GM19240 (cell line): ENCODE measurements around the gene PEPD.

Source experiments
- DNase-seq: peaks from one replicate; pipeline ENCODE4 v3.0.0; 2011; ENCODE audit warnings: low spot score; ENCODE audit not compliant: insufficient read length

PEPD gene

DNA sequence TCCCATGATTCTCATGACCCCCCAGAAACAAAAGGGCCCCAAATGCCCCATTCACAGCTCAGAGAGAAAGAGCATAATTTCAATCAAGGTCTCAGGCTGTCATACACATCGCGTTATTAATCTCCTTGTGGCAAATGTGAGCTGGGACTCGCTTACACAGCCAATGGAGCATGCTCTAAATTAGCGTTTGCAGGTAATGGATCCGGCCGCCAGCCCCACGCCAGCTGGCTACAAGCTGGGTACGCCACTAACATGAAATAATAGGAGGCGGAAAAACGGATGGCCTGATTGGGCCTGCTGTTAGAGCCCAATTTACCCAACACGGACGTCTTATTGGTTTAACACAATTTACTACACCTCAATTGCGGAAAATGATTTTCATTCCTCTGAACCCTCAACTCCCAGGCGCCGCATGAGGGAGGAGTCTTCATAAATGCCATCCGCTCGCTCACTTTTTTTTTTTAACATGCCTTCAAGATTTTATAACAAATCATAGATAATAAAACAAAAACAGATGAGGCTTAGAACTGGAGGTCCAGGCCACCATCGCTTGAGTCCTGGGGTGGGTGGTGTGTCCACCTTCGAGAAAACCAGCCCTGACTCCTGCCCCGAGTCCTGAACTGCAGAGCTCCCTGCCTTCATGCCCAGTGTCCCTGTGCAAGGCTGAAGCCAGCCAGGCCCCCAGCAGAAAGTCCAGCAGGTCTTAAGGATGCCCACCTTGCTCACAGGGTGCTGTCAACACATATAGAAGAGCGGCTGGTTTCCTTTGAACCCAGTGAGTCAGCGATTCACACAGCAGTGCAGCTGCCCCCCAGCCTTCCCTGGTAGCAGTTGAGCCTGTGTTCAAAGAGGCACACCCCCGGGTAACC lies 62.1 kb downstream of the PEPD start:
- no peak for DNase-seq

DNA sequence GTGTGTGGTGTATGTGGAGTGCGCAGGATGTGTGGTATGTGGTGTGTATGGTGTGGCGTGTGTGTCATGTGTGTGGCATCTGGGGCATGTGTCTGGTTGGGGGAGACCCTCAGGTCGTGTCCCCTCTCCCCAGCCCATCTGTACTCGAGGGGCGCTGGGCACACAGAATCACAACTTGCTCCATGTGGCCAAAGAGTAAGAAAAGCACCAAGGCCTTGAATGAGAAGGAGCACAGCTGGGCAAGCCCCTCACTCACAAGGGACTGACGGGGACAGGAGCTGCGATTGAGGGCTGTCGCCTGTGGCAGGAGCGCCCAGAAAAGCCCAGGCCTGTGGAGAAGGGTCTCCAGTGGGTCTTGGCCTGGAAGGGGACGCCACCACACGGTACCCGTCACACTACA lies 62.8 kb downstream of the PEPD start:
- DNase-seq = no peak

DNA sequence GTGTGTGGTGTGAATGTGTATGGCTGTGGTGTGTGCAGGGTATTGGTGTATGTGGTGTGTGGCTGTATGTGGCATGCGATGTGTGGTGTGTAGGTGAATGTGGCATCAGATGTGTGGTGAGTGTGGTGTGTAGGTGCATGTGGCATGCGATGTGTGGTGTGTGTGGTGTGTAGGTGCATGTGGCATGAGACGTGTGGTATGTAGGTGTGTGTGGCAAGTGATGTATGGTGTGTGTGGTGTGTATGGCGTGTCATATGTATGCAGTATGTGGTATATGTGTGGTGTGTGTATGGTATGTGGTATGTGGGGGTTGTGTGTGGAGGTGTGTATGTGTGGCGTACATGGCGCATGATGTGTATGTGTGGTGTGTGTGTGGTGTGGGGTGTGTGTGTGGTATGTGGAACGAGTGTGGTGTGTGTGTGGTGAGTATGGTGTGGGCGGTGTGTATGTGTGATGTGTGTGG lies 63.4 kb downstream of the PEPD start:
- DNase-seq = no peak

GRCh38 chr19:33456845-33457220 lies 64.8 kb downstream of the PEPD start:
- no peak for DNase-seq

GRCh38 chr19:33456076-33456844 lies 65.3 kb downstream of the PEPD start:
- DNase-seq = no peak

GRCh38 chr19:33453265-33453664 lies 68.3 kb downstream of the PEPD start:
- no peak for DNase-seq

GRCh38 chr19:33450689-33451088 lies 70.9 kb downstream of the PEPD start:
- DNase-seq = no peak

GRCh38 chr19:33449799-33450198 lies 71.8 kb downstream of the PEPD start:
- no peak for DNase-seq

GRCh38 chr19:33448159-33448516 lies 73.5 kb downstream of the PEPD start:
- DNase-seq = no peak

DNA sequence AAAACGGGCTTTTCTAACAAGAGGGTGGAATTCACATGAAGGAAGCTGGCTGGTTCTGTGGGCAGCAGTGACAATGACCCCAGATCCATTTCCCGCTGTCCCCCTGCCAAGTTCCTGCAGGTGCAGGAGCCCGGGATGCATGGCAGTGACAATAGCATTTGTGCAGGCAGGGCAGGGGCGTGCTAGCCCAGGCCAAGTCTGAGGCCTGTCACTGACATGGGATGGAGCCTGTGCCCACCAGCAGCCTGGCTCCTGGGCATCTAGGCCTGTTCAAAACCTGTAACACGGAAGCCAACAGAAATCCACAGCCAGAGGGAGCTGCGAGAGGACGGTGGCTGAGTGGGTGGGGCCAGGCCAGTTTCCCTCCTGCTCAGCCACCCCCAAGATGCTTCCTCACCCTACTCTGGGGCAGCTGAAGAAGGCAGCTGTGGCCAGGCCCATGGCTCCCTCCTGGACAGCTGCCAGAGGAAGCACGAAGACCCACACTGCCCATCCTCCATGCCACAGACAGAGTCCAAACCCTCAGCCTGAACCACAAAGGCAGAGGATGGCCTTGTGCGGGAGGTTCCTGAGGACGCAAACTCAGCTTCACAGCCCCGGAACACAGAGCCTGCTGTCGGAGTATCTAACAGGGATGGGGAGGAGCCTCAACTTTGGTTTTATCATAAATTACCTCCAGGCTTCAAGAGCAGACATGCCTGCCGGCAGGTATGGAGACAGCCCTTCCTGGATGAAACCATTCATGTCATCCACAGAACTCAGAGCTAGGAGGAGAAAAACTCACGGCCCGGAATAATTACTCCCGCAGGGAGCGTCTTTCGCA lies 74.0 kb downstream of the PEPD start:
- no peak for DNase-seq

DNA sequence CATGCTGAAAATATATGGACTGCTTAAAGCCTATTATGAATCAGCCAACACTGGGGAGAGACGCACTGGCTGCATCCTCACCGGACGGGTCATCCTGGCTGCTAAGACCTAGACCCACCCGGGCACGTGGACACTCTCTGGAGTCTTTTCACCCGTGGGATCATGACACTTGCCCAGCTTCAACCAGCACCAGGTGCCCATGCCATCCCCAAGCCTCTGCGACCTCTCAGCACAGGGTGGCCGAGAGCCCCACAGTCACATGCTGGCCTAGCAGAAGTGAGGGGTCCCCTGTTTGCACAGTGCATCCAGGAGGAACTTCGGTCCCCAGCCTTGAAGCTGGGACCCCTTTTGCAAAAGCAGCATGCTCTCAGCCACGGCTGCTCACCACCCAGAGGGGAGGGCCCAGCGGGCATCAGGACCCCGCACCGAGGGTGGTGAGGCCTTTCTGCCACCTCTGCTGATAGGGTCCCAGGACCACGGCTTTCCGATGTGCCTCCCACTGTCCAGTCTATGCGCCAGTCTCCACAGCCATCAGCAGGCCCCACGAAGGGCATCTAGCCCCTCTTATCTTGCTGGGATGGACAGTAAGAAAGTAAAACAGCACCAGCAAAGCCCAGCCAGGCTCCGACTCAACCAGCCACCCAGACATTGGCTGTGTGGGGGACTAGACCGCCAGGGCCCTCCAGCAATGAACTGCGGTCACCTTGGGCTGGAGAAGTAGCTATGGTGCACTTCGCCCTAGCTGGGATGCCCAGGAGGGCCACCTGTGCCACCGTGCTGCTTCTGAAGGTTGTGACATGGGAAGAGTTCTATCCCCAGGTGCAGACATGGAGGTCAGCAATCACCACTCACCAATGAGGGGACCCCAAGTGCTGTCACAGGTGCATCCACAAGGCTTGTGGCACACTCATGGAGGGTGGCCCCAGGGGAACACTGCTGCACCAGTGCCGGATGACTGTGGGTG lies 75.0 kb downstream of the PEPD start:
- no peak for DNase-seq

DNA sequence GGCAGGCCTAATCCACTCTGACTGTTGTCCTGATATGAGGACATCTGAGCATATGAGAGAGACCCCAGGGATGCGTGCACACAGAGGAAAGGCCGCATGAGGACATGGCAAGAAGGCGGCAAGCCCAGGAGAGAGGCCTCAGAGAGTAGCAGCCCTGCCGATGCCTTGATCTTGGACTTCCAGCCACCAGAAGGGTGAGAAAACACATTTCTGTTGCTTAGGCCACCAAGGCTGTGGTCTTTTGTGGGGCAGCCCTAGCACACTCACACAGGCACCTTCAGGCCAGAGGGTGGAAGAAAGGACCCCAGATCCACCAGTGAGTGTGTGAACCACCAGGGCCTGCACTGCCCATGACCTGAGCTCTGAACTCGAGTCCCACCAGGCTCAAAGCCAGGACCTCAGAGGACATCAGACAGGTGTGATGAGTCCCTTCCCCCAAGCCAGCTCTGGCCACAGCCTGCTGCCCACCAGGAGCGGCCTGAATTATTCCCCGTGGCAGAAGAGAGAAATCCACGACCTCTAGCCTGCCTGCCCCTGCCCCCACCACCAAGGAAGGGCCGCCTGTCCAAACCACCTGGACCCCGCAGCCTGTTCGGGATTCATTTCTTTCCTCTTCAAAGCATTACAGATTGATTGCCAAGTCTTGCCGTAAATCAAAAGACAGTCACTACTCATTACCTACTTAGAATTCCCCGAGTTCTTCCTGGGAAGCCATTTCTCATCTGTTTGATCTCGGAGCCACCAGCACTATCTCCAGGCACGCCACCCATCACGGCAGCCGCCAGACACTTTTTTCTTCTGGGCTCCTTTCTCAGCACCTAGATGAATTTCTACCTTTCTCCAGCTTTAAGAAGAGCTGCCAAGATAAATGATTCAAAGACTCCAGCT lies 75.9 kb downstream of the PEPD start:
- DNase-seq = no peak

DNA sequence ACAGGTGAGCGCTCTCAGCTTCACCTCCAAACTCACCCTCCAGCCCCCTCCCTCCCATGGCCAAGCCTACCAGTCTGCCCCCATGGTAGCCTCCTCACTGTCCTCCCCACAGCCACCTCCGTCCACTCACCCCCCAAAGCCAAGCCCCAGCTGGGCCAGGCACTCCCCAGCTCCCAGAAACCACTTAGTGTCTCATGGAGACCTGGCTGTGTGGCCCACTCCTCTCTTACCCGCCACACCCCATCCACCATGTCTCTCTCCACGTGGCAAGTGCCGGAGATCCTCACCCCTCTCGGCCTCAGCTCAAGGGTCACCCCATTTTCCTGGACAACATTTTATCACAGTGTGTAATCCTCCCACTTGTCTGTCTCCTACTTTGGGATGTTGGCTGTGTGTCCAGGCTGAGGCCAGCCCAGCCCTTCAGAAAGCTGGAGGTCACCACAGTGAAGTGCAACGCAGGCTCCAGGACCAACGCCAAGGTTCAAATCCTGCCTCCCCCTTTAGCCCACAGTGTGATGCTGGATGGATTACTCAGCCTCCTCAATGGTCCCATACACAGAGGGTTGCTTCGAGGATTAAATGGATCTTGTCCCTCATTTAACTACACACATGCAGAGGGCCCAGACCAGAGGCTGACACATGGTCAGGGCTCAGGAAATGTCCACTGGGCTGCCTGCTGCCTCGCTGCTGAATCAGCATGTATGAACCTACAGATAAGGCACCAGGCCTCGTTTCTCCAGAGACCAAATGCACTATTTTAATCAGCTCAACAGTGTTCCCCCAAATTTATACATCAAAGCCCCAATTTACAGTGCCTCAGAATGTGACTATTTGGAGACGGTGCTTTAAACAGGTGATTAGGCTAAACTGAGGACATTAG lies 76.8 kb downstream of the PEPD start:
- no peak for DNase-seq

DNA sequence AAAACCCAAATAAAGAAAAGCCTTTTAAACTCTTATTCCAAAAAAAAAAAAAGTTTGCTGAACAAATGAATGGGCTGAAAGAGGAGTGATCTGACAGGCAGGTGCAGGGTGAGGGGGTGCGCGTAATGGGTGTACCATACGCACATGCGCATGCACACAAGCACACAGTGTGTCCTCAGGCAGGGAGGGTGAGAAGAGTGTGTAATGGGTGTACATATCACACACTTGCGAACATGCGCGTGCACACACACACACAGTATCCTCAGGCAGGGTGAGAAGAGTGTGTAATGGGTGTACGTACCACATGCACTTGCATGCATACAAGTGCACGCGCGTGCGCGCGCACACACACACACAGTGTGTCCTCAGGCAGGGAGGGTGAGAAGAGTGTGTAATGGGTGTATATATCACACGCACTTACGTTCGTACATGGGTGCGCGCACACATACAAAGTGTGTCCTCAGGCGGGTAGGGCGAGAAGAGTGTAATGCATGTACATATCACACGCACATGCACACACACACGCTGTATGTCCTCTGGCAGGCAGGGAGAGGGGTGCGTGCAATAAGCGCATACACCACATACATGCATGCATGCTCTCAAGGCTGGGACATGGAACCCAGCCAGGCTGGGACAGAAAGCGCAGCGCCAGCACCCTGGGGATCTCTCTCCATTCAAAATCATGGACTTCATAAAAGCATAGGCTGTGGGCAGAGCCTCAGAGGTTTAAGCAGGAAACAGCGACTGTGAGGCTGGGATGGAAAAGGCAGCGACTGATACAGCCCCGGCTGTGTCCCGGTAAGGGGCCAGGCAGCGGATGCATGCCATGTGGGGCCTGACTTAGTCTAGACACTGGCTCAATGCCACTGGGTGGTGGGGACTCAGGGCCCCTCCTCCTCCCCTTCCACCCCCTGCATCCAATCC lies 77.7 kb downstream of the PEPD start:
- DNase-seq = no peak

DNA sequence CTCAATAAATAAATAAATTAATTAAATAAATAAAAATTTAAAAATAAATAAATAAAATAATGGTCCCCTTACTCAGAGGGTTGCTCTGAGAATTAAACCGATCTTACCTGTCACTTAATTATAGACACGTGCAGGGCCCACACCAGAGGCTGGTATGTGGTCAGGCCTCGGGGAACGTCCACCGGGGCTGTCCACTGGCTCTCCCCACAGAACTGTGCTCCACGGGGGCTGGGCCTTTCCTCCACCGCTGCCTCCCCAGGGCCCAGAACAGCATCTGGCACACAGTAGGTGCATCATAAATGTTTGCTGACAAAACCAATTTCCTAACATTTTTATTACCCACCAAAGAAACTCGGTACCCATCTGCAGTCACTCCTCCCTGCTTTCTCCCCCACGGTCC lies 78.9 kb downstream of the PEPD start:
- DNase-seq = no peak

GRCh38 chr19:33441828-33442227 lies 79.8 kb downstream of the PEPD start:
- no peak for DNase-seq

- no peak for DNase-seq
Observed at GRCh38 chr19:33441277-33441699, 80.3 kb downstream of the PEPD start.

GRCh38 chr19:33440682-33441081 lies 80.9 kb downstream of the PEPD start:
- no peak for DNase-seq
